ENCODE results near the gene MYEF2.

GRCh38 chr15:48126667-48127355, 51.3 kb downstream of the MYEF2 start:
- TF ChIP-seq FOXM1 (IDR thresholded peaks at IDR 0.05; ENCODE audit: low read depth, low read length) (no peak), CTCF (IDR thresholded peaks at IDR 0.05 in 2 of 3, conservative IDR thresholded peaks at IDR 0.05 in 1 of 3; ENCODE audit: control insufficient read depth in 2 of 3, extremely low read depth in 1 of 3, insufficient read depth in 1 of 3, low read depth in 3 of 3, low read length in 3 of 3) (no peak), SP1 (IDR thresholded peaks at IDR 0.05; ENCODE audit: low read depth, low read length) (no peak), CREB1 (IDR thresholded peaks at IDR 0.05; ENCODE audit: low read depth) (no peak)
